ENCODE results near the gene CCRL2.

The CCRL2 gene

GRCh38 chr3:46406443-46406787, 644 bp upstream of the CCRL2 start:
- no peak for TF ChIP-seq CTCF (conservative IDR thresholded peaks at IDR 0.05; ENCODE audit: low read depth, low read length)
- no peak for DNase-seq (ENCODE audit: low read depth)
- H3K4me3 ChIP-seq (ENCODE audit: low read depth, low read length) = no peak overlapping the region

DNA sequence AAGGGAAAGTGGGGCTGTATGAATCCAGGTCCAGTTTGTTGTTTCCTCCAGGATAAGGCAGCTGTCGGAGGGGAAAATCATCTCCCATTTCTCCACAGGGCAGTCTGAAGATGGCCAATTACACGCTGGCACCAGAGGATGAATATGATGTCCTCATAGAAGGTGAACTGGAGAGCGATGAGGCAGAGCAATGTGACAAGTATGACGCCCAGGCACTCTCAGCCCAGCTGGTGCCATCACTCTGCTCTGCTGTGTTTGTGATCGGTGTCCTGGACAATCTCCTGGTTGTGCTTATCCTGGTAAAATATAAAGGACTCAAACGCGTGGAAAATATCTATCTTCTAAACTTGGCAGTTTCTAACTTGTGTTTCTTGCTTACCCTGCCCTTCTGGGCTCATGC, 911 bp downstream of the CCRL2 start:
- no peak for TF ChIP-seq CTCF (conservative IDR thresholded peaks at IDR 0.05; ENCODE audit: low read depth, low read length)
- no peak for DNase-seq (ENCODE audit: low read depth)
- H3K4me3 ChIP-seq (ENCODE audit: low read depth, low read length) = no peak overlapping the region

DNA sequence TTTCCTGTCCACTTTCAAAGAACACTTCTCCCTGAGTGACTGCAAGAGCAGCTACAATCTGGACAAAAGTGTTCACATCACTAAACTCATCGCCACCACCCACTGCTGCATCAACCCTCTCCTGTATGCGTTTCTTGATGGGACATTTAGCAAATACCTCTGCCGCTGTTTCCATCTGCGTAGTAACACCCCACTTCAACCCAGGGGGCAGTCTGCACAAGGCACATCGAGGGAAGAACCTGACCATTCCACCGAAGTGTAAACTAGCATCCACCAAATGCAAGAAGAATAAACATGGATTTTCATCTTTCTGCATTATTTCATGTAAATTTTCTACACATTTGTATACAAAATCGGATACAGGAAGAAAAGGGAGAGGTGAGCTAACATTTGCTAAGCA, 1.8 kb downstream of the CCRL2 start:
- DNase-seq (ENCODE audit: low read depth) = no peak
- TF ChIP-seq CTCF (conservative IDR thresholded peaks at IDR 0.05; ENCODE audit: low read depth, low read length) = no peak
- H3K4me3 ChIP-seq (ENCODE audit: low read depth, low read length) = no peak overlapping the region

- DNase-seq (ENCODE audit: low read depth) = no peak
- no peak overlapping the region for H3K4me3 ChIP-seq (ENCODE audit: low read depth, low read length)
- no peak for TF ChIP-seq CTCF (conservative IDR thresholded peaks at IDR 0.05; ENCODE audit: low read depth, low read length)
Measured at GRCh38 chr3:46409739-46410489, 2.9 kb downstream of the CCRL2 start.

GRCh38 chr3:46410669-46411068, 3.6 kb downstream of the CCRL2 start:
- no peak overlapping the region for H3K4me3 ChIP-seq (ENCODE audit: low read depth, low read length)
- no peak for TF ChIP-seq CTCF (conservative IDR thresholded peaks at IDR 0.05; ENCODE audit: low read depth, low read length)
- DNase-seq (ENCODE audit: low read depth) = peak; percentile 63

- peak; percentile 29 for TF ChIP-seq CTCF (conservative IDR thresholded peaks at IDR 0.05; ENCODE audit: low read depth, low read length)
- no peak for DNase-seq (ENCODE audit: low read depth)
- H3K4me3 ChIP-seq (ENCODE audit: low read depth, low read length) = no peak overlapping the region
Measured at GRCh38 chr3:46411271-46411670, 4.2 kb downstream of the CCRL2 start.

GRCh38 chr3:46412786-46413298, 5.8 kb downstream of the CCRL2 start:
- TF ChIP-seq CTCF (conservative IDR thresholded peaks at IDR 0.05; ENCODE audit: low read depth, low read length) = no peak
- H3K4me3 ChIP-seq (ENCODE audit: low read depth, low read length) = no peak overlapping the region
- no peak for DNase-seq (ENCODE audit: low read depth)
